Stimulated activated CD4-positive, alpha-beta T cell treated with anti-CD3 and anti-CD28 coated beads, TNF-alpha, amount 100 ng/mL, for 1 hour (primary cell): ENCODE results near the gene BNIP1.
A peak's percentile ranks its signal among the peaks of the same experiment; 100 is the strongest.
"Not testable (repeated sequence)": the region's sequence is repeated elsewhere in the genome, so short reads cannot be mapped to it uniquely, and the experiment has no call there.

Source experiments
- DNase-seq, 3 donors: peaks; one replicate each; pipeline ENCODE4 v3.0.0-alpha.2; 2020; ENCODE audit warnings: low read depth in 3 of 3, low spot score in 1 of 3

BNIP1 gene

DNA sequence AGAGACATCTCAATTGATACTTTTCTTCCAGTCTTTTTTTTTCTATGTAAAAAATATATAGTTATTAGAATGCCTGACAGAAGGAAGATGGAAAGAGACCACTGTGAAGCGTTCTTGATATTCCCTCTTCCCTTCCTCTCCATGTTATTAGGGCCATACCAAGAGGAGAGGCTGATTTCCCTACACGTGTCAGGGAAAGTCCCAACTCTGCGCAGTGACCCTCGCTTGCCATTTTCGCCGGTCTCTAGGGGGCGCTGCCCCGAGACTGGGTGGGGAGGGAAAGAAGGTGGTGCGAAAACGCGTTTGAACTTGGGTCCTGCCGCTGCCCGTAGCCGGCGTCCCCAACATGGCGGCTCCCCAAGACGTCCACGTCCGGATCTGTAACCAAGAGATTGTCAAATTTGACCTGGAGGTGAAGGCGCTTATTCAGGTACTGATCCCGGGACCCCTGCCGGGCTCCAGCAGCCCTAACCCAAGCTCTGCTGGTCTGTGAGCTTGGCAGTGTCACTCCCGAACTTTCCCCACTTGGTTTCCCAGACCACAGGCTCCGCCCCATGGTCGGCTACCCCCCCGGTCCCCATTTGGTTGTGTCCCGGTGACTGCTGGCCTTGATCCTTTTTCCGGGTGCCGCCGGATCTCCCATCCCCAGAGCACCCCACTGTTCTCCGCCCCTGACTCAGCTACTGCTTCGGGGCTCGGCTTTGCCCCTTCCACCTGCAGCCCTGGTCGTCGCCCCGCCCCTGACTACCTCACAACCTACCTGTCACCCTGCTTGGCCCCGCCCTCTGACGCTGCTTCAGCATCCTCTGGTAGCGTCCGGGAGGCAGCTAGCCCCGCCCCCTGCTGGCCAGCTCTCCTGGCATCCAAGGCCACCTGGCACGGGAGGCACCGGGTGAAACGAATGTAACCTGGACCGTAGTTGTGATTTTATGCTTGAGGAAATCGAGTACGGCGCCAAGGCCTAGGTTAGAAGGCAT, at the start of gene BNIP1:
Gene BNIP1, plus strand, starts transcription at position 332 of the 977 bp plus-strand sequence. Its CDS starts 15 bp downstream, at position 347.
- peak; percentile 87 to 99 (median 89) for DNase-seq

DNA sequence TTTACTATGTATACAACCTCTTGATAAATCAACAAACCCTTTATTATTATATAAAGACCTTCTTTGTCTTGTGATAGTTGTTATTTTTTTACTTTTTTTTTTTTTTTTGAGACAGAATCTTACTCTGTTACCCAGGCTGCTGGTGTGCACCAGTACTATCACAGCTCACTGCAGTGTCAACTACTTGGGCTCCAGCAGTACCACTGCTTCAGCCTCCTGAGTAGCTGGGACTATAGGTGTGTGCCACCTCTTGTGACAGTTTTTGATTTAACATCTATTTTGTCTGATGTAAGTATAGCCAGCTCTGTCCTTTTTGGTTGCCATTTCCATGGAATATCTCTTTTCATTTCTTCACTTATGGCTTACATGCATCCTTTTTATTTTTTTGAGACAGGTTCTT, 45.5 kb upstream of the BNIP1 start:
- DNase-seq, result no peak

DNA sequence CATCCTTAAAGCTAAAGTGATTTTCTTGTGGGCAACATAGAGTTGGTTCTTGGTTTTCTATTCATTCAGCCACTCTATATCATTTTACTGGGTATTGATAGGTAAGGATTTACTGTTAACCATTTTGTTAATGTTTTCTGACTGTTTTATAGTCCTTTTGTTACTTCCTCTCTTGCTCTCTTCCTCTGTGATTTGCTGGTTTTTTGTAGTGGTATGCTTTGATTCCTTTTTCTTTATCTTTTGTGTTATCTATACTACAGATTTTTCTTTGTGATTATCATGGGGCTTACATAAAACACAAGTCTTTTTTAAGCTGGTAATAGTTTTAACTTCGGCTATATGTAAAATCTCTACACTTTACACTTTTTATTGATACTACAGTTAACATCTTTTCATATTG, 44.9 kb upstream of the BNIP1 start:
- DNase-seq, result no peak

- no peak for DNase-seq
Measured at GRCh38 chr5:173101245-173101644, 43.1 kb upstream of the BNIP1 start.

DNA sequence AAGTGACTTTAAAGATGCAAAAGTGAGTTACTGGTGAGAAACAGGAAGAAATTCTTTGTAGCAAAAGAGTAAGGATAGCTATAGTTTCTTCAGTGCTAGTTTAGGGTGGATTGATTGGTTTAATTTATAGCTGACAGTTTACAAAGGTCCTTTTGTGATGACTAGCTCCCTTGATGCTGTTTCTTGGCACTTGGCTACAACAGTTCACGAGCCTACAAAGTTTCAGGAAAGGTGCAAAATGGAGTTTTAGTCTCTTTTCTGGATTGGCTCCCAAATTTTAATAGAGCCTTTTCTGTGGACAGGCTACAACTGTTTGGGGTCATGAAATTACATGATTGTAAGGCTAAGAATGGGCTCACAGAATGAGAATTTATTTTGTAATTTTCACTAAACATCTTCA, 40.9 kb upstream of the BNIP1 start:
- DNase-seq, result no peak

DNA sequence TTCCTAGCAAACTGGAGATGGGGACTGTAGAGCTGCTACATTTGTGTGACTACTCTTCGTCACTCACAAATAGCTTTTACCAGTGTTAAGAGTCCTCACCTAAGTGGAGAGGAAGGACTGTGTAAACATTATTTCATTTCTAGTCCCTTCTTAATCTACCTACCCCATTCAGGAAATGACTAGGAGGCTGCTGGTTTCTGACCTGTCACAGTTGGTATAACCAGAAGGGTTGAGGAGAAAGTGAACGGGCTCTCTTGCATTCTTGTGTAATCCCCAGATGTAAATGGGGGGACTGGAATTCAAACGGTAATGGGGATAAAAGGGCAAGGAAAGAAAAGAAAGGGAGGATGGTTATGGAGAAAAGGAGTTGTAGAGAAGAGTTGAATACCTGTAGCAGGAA, 35.4 kb upstream of the BNIP1 start:
- no peak for DNase-seq

DNA sequence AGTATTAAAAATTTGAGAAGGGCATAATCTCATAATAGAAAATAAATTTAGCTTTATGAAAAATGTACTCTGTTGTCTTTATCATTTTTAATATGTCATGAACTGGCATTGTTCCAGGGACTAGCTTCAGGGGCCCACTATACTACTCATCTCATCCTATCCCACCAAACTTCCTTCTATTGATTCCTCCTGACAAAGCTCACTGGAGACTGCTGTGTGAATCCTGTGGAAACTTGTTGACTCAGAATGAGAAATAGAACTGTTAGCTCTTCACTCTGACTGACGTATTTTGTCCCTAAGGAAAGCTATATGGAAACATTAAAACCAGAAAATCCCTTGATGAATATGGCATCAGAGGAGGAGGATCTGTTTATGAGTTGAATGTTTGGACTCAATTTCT, 29.8 kb upstream of the BNIP1 start:
- DNase-seq, result no peak

- DNase-seq, result no peak
Measured at GRCh38 chr5:173119719-173120118, 24.6 kb upstream of the BNIP1 start.

GRCh38 chr5:173123416-173123815, 20.9 kb upstream of the BNIP1 start:
- no peak for DNase-seq

DNA sequence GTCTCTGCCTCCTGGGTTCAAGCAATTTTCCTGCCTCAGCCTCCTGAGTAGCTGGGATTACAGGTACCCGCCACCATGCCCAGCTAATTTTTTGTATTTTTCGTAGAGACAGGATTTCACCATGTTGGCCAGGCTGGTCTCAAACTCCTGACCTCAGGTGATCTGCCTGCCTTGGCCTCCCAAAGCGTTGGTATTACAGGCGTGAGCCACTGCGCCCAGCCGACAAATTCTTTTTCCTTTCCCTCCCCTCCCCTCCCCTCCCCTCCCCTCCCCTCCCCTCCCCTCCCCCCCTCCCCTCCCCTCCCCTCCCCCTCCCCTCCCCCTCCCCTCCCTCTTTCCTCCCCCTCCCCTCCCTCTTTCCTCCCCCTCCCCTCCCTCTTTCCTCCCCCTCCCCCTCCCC, 12.2 kb upstream of the BNIP1 start:
- DNase-seq, result not testable (repeated sequence)

- no peak for DNase-seq
Measured at GRCh38 chr5:173138707-173139106, 5.6 kb upstream of the BNIP1 start.

DNA sequence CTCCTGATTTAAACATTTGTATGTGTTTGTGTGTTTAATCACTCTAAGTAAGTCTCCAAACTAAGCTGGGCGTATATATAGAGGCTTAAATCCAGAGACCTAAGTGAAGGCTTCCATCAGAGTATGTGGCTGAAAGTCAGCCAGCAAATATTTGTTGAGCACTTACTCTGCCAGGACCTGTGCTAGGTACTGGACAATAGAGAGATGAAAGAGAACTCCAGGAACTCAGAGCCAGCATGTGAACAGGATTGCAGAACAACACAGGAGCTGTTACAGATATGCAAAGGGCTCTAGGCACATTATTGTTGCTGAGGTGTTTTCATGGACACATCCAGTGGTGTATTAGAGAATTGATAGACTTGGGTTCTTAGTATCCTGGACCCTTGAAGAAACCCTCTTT, 4.7 kb upstream of the BNIP1 start:
- DNase-seq, result no peak

- DNase-seq, result no peak
Measured at GRCh38 chr5:173140769-173141168, 3.6 kb upstream of the BNIP1 start.

DNA sequence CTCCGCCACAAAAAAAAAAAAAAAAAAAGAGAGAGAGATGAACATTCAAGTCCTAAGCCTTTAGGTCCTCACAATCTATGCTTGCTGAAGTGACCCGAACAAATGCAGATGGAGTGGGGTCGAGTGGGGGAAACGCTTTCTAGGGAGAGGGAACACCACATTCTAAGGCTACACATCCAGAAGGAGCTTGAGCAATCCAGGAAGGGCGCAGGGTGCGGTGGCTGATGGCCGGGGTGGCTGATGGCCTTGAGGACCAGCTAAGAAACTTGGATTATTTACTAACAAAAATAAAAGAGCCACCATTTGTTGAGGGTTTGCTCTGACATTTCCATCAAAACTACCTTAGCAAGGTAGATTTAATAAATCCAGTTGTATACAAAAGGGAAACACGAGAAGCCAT, 764 bp upstream of the BNIP1 start:
- DNase-seq, result no peak

- no peak for DNase-seq
Measured at GRCh38 chr5:173148354-173148753, 4.0 kb downstream of the BNIP1 start.

GRCh38 chr5:173152547-173152946, 8.2 kb downstream of the BNIP1 start:
- no peak for DNase-seq

DNA sequence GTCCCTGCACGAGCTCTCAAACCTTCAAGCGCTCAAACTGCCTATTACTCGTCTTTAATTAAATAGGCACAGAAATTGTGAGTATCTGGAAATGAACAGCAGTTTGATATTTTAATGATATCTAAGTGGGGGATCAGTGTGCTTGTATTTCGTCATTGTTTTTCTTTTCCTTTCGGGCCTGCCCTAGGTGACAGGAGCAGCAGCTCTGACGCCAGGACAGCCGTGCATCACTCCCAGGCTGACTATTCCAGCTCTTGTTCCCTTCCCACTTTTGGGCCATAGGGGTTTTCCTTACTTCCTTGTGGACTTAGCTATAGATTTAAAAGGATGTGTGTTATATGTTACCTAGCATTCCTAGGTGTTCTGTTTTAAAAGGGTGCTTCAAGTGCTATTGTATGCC, 9.5 kb downstream of the BNIP1 start:
- no peak for DNase-seq

- DNase-seq, result not testable (repeated sequence)
Measured at GRCh38 chr5:173154619-173155018, 10.3 kb downstream of the BNIP1 start.

GRCh38 chr5:173155912-173156311, 11.6 kb downstream of the BNIP1 start:
- DNase-seq, result no peak

DNA sequence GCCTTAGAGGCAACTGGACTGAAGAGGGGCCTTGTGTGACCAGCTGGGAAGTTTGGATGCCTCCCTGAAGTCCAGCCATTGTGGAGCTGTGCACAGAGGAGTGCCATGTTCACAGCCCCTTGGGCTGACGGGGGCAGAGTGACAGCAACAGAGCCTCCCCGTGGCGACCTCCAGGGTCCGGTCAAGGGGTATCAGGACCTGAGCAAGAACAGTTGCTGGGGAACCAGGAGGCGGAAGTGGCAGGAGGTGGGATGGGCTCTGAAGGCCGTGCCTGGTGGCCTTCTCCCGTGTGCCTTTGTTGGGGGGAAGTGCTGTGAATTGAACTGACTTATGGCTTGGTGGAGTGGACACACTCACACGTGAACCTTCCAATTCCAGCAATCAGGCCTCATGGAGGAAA, 14.0 kb downstream of the BNIP1 start:
- DNase-seq, result no peak

- no peak for DNase-seq
Measured at GRCh38 chr5:173159256-173159655, 14.9 kb downstream of the BNIP1 start.

DNA sequence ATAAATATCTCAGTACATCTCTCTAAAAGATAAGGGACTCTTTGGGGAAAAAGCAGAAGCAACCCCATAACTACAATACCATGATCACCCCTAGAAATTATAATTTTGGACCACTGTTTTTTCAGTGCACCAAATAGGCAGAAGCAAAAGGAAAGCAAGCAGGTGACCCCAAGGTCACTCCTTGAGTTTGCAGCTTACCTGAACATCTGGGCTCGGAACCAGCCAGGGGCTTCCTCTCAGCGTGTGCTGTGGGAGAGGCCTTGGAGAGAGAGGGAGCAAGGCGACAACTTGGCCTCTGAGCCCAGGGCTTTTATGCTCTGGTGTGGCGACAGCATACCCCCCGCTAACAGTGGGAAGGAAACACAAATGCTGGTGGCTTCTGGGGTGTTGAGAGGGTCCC, 16.8 kb downstream of the BNIP1 start:
- DNase-seq, result no peak

- no peak for DNase-seq
Measured at GRCh38 chr5:173163219-173163618, 18.9 kb downstream of the BNIP1 start.
